UCSD-AML1 (cell line): ENCODE measurements around the gene DHX57.
"Not testable (repeated sequence)": the region's sequence is repeated elsewhere in the genome, so short reads cannot be mapped to it uniquely, and the experiment has no call there.

Experiments
- DNase-seq: peaks from one replicate; lab custom pipeline; 2025; ENCODE audit not compliant: unreplicated experiment; lab: John Stamatoyannopoulos, UW

DHX57 gene

GRCh38 chr2:38866773-38867443 is 8.8 kb downstream of the DHX57 start:
- no peak for DNase-seq

GRCh38 chr2:38863061-38863695 is 12.6 kb downstream of the DHX57 start:
- DNase-seq: no peak

DNA sequence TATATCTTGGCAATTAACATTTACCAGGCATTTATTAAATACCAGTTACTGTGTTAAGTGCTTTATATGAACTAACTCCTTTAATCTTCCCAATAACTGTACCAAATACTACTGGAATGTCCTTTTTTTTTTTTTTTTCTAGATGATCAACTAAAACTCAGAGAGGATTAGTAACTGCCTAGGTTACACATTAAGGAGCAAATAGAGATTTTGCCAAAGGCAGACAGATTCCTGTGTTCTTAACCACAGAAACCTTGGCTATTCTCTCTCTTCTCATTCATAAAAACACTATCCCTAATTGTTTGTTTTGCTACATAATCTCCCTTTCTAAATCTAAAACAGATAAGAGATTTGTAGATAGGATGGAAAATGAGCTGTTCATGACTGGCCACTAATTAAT is 13.3 kb downstream of the DHX57 start:
- DNase-seq: no peak

DNA sequence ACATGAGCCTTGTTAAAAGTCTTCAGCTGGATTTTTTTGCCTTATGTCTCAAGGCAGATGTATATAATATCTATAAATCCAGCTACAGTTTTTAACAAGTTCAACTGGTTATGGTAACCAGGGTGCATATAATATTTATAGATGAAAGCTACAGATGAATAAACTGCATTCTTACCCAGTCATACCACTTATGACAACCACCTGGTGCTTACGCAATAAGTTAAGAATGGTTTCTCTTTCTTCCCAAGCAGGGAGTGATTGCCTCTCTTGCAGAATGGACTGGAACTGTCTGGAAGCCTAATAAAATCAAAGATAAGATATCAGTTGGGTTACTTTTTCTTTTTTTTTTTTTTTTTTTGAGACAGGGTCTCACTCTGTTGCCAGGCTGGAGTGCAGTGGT is 19.6 kb downstream of the DHX57 start:
- DNase-seq: no peak

- DNase-seq: no peak
Observed at GRCh38 chr2:38850045-38850444, 25.7 kb downstream of the DHX57 start.

- DNase-seq: no peak
Observed at GRCh38 chr2:38836791-38837190, 38.9 kb downstream of the DHX57 start.

DNA sequence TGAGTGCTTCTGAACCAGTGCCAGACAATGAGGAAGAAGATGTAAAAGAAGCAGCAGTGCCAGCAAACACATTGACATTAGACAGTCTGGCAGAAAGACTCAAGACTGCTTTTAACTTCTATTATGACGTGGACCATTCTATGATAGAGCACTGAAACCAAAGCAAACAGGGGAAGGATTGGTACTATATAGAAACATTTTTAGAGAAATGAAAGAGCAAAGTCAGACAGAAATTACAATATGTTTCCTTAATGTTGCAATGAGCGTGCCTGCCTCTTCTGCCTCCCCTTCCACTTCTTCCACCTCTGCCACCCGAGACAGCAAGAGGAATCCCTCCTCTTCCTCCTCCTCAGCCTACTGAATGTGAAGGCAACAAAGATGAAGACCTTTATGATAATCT is 39.7 kb downstream of the DHX57 start:
- DNase-seq: no peak

- DNase-seq: no peak
Observed at GRCh38 chr2:38835015-38835601, 40.6 kb downstream of the DHX57 start.

DNA sequence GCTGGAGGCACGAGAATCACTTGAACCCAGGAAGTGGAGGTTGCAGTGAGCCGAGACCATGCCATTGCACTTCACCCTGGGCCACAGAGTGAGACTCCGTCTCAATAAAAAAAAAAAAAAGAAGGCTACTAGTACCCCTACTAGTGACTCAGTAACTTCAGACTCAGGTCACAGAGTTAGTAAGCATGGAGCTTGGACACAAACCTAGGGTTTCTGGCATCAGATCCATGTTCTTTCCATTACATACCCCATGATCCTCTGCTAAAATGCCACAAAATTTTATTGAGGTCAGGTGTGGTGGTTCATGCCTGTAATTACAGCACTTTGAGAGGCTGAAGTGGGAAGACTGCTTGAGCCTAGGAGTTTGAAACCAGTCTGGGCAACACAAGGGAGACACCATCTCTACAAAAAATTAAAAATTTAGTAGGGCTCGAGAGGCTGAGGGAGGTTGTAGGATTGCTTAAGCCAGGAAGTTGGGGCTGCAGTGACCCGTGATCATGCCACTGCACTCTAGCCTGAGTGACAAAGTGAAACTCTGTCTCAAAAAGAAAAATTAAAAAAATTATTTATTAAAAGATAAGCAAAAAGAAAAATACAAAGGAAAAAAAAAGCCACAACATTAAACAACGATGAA is 45.1 kb downstream of the DHX57 start:
- DNase-seq: no peak

DNA sequence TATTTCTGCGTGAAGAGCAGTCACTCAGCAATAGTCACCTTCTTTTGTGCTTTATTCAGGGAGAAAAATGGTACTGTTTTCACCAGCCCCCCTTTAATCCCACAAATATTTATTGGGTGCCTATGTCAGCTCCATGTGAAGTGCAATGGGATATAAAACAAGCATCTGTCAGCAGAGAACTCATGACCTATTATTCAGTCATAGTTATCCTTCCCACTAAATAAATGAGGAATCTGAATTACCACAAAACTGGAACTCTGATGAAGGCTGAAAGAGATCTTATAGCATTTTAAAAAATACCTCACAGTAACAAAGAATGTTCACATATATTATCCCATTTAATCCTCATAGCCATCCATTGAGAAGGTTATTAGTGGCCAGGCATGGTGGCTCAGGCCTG is 45.8 kb downstream of the DHX57 start:
- no peak for DNase-seq

- DNase-seq: no peak
Observed at GRCh38 chr2:38828460-38828859, 47.3 kb downstream of the DHX57 start.

DNA sequence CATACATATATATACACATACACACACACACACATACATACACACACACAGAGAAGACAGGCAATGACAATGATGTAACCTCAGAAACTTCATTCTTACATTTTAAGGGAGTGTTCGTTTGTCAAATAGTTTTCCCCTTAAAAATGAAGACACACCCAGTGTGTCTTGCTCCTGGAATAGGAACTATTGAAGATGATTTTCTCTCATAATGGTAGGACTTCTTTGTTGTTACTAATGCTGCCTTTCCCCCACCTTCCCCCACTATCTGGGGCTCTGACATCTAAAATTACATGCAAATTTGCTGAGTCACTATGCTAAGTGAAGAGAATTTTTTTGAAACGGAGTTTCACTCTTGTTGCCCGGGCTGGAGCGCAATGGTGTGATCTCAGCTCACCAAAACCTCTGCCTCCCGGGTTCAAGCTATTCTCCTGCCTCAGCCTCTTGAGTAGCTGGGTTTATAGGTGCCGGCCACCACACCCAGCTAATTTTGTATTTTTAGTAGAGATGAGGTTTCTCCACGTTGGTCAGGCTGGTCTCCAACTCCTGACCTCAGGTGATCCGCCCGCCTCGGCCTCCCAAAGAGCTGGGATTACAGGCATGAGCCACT is 48.1 kb downstream of the DHX57 start:
- DNase-seq: not testable (repeated sequence)

DNA sequence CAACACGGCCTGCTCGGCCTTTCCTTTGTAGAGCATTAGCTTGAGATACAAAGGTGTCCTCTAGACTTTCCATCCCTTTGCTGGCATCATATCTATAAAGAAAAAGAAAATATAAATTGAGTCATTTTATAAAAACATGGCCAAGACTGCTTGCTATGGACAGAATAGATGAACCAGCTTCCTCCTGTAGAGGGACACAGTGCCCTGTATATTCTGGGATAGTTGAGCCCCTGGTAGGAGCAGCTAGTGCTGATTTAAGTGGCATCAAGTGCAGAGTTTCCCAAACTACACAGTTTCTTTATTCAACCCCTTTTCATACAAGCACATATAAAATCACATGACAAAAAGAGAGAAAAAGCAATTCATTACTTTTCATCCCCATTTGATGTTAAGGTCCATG is 49.8 kb downstream of the DHX57 start:
- no peak for DNase-seq

GRCh38 chr2:38824906-38825305 is 50.8 kb downstream of the DHX57 start:
- no peak for DNase-seq

- no peak for DNase-seq
Observed at GRCh38 chr2:38823386-38823785, 52.3 kb downstream of the DHX57 start.

GRCh38 chr2:38818565-38818964 is 57.2 kb downstream of the DHX57 start:
- no peak for DNase-seq

DNA sequence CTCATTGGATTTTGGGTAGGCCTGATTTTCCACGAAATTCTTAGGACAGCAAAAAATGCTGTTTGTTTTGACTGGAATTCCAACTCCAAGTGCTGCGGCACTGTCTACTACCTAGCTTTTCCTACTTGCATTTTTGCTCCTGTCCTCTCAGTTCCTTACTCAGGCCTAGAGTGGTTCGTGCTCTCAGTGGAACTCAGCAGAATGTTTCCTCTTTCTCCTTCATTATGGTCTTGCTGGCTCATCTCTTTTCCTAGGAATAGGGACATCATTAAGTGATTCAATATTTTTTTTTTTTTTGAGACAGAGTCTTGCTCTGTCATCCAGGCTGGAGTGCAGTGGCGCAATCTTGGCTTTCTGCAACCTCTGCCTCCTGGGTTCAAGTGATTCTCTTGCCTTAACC is 59.8 kb downstream of the DHX57 start:
- DNase-seq: no peak

DNA sequence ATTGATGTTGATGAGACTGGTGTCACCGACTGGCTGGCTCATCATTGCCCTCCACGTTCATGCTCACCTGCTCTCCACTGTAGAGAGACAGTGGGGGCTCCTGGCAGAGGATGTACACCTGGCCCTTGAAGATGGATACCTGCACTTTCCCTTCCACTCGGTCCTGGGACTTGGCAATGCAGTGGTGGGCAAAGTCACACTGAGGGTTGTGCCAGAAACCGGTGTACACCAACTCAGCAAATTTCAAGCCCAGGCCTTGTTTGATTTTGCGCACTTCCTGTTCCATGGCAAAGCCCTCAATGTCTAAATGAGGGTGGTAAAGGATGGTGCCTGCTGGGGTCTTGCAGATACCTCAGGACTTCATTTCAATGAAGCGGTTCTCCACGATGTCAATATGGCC is 65.2 kb downstream of the DHX57 start:
- no peak for DNase-seq

- DNase-seq: no peak
Observed at GRCh38 chr2:38808677-38809076, 67.1 kb downstream of the DHX57 start.

DNA sequence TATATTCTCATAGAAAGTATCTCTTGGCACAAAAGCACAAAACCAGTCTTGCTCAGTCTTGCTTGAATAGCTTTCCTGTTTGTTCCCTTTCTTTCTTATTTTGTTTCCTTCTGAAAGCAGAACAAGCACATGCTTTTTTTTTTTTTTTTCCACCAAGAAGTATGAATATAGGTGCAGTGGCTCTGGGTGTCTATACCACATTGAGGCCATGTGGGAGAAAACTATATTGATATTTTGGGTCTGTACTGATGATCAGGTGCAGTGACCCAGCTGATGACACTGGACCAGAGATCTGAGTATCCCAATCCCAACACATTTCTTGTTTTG is 69.0 kb downstream of the DHX57 start:
- no peak for DNase-seq

- no peak for DNase-seq
Observed at GRCh38 chr2:38806015-38806732, 69.6 kb downstream of the DHX57 start.
